ENCODE data around the gene EGR2. TPM values are rescaled to one million over a fixed set of nuclear protein-coding genes. Genes with fewer than 3 reads are reported as not detected.

EGR2 gene
- polyA plus RNA-seq, 1 donor from 2014 or later: 1.7 TPM

GRCh38 chr10:62813453-62813852 is 2.7 kb downstream of the EGR2 start:
- H3K9ac ChIP-seq (ENCODE audit: low read length): no peak overlapping the region
- H2AFZ ChIP-seq (ENCODE audit: low read depth, low read length): no peak overlapping the region
- no peak overlapping the region for H3K4me2 ChIP-seq (ENCODE audit: low read length)
- H3K79me2 ChIP-seq (replicated peaks; ENCODE audit: insufficient read depth, low read length): no peaks in the 10 kb centered on the region
- no peak overlapping the region for H3K27ac ChIP-seq (ENCODE audit: low read length)
- TF ChIP-seq POLR2AphosphoS5 (IDR thresholded peaks at IDR 0.05) (no peak), TAF1 (IDR thresholded peaks at IDR 0.05; ENCODE audit: low read depth) (no peak), MXI1 (conservative IDR thresholded peaks at IDR 0.05; ENCODE audit: poor library complexity, severe bottlenecking) (no peak), SMC3 (conservative IDR thresholded peaks at IDR 0.05; ENCODE audit: poor library complexity) (no peak), EZH2 (IDR thresholded peaks at IDR 0.05; ENCODE audit: borderline replicate concordance, insufficient read depth, low read length, poor library complexity, severe bottlenecking) (no peak), EP300 (conservative IDR thresholded peaks at IDR 0.05; ENCODE audit: poor library complexity, severe bottlenecking) (no peak), RAD21 (conservative IDR thresholded peaks at IDR 0.05) (no peak)
- TF ChIP-seq, protein P1, sequence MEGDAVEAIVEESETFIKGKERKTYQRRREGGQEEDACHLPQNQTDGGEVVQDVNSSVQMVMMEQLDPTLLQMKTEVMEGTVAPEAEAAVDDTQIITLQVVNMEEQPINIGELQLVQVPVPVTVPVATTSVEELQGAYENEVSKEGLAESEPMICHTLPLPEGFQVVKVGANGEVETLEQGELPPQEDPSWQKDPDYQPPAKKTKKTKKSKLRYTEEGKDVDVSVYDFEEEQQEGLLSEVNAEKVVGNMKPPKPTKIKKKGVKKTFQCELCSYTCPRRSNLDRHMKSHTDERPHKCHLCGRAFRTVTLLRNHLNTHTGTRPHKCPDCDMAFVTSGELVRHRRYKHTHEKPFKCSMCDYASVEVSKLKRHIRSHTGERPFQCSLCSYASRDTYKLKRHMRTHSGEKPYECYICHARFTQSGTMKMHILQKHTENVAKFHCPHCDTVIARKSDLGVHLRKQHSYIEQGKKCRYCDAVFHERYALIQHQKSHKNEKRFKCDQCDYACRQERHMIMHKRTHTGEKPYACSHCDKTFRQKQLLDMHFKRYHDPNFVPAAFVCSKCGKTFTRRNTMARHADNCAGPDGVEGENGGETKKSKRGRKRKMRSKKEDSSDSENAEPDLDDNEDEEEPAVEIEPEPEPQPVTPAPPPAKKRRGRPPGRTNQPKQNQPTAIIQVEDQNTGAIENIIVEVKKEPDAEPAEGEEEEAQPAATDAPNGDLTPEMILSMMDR (IDR thresholded peaks at IDR 0.05; ENCODE audit: poor library complexity, severe bottlenecking): no peak
- TF ChIP-seq, protein P2, sequence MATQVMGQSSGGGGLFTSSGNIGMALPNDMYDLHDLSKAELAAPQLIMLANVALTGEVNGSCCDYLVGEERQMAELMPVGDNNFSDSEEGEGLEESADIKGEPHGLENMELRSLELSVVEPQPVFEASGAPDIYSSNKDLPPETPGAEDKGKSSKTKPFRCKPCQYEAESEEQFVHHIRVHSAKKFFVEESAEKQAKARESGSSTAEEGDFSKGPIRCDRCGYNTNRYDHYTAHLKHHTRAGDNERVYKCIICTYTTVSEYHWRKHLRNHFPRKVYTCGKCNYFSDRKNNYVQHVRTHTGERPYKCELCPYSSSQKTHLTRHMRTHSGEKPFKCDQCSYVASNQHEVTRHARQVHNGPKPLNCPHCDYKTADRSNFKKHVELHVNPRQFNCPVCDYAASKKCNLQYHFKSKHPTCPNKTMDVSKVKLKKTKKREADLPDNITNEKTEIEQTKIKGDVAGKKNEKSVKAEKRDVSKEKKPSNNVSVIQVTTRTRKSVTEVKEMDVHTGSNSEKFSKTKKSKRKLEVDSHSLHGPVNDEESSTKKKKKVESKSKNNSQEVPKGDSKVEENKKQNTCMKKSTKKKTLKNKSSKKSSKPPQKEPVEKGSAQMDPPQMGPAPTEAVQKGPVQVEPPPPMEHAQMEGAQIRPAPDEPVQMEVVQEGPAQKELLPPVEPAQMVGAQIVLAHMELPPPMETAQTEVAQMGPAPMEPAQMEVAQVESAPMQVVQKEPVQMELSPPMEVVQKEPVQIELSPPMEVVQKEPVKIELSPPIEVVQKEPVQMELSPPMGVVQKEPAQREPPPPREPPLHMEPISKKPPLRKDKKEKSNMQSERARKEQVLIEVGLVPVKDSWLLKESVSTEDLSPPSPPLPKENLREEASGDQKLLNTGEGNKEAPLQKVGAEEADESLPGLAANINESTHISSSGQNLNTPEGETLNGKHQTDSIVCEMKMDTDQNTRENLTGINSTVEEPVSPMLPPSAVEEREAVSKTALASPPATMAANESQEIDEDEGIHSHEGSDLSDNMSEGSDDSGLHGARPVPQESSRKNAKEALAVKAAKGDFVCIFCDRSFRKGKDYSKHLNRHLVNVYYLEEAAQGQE (IDR thresholded peaks at IDR 0.05; ENCODE audit: borderline replicate concordance): no peak
- H3K4me3 ChIP-seq (ENCODE audit: low read length): no peak overlapping the region
- no peaks in the 10 kb centered on the region for H3K36me3 ChIP-seq (ENCODE audit: insufficient read depth, low read length)
- no peaks in the 10 kb centered on the region for H3K9me2 ChIP-seq (ENCODE audit: insufficient read depth, low read length)
- peaks cover 62% of the 10 kb centered on the region for H3K27me3 ChIP-seq (ENCODE audit: insufficient read depth, low read depth, low read length)
- no peaks in the 10 kb centered on the region for H3K9me3 ChIP-seq (ENCODE audit: low read length)
- no peaks in the 10 kb centered on the region for H4K20me1 ChIP-seq (ENCODE audit: insufficient read depth)
- peaks cover 4% of the 10 kb centered on the region for H3F3A ChIP-seq (ENCODE audit: insufficient read depth, low read length, poor library complexity, severe bottlenecking)

- H3K79me2 ChIP-seq (replicated peaks; ENCODE audit: insufficient read depth, low read length): no peaks in the 10 kb centered on the region
- TF ChIP-seq RAD21 (conservative IDR thresholded peaks at IDR 0.05) (no peak), EZH2 (IDR thresholded peaks at IDR 0.05; ENCODE audit: borderline replicate concordance, insufficient read depth, low read length, poor library complexity, severe bottlenecking) (no peak)
- no peak overlapping the region for H2AFZ ChIP-seq (ENCODE audit: low read depth, low read length)
- no peak overlapping the region for H3K27ac ChIP-seq (ENCODE audit: low read length)
- H3K9me2 ChIP-seq (ENCODE audit: insufficient read depth, low read length): no peaks in the 10 kb centered on the region
- H3K4me3 ChIP-seq (ENCODE audit: low read length): no peak overlapping the region
- H3K36me3 ChIP-seq (ENCODE audit: insufficient read depth, low read length): no peaks in the 10 kb centered on the region
- H3K9ac ChIP-seq (ENCODE audit: low read length): no peak overlapping the region
- peaks cover 56% of the 10 kb centered on the region for H3K27me3 ChIP-seq (ENCODE audit: insufficient read depth, low read depth, low read length)
- H4K20me1 ChIP-seq (ENCODE audit: insufficient read depth): no peaks in the 10 kb centered on the region
- H3K9me3 ChIP-seq (ENCODE audit: low read length): no peaks in the 10 kb centered on the region
- no peak overlapping the region for H3K4me2 ChIP-seq (ENCODE audit: low read length)
- peaks cover 4% of the 10 kb centered on the region for H3F3A ChIP-seq (ENCODE audit: insufficient read depth, low read length, poor library complexity, severe bottlenecking)
These were observed 3.3 kb downstream of the EGR2 start for GRCh38 chr10:62812672-62813439.

Data from neural cell (in vitro differentiated cells).